M059J (cell line): ENCODE measurements around the gene SLC22A23. TPM values are rescaled to one million over a fixed set of nuclear protein-coding genes. Genes with fewer than 3 reads are reported as not detected.
"Not testable (repeated sequence)": the region's sequence is repeated elsewhere in the genome, so short reads cannot be mapped to it uniquely, and the experiment has no call there.

Experiments used
- DNase-seq: peaks from one replicate; pipeline ENCODE4 v3.0.0-alpha.2; 2012; ENCODE audit warnings: low read depth
- total RNA-seq: library from RNA; depleted of rRNA; stranded (reverse); fragments of >200 nt; shearing (Covaris generic); gene quantifications from 2 replicates; pipeline ENCODE4 v1.2.3, GENCODE V29; 2014

Gene SLC22A23
- total RNA-seq, 1 experiment from 2014 or later: 0.64 TPM

DNA sequence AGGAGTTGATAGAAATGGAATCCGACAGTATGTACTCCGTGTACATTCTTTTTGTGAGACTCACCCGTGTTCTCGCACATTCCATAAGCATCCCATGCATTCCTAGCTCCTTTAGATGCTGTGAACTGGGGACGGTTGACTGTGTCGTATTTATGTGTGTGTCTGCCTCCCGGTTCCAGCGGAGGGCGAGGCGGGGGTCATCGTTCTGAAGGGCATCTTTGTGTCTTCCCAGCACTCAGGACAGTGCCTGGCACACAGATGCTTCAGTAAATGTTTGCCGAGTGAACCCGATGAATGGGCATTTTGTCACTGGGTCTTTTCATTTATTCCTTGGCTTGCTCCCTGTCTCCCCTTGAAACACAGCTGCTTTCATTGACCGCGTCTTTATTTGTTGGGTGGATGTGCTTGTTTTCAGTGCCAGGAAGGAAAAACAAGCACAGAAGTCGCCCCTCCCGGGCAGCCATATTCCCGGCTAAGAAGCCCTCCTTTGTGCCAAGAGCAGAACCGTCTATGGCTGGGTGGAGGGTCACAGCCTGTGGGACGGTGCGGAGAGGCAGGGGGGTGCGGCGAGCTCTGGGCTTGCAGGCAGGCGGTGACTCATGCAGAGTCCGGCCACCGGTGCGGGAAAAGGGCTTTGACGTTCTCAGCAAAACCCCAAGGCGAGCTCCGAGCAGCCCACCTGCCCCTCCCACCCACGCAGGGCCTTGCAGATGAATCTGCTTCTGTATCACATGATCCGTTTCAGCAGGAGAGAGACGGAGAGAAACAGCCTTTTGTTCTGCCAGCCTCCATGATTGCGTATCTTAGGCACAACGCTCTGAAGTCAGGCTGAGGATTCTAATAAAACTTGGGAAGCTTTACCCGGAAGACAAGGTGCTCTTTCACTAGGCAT is 209.3 kb downstream of the SLC22A23 start:
- DNase-seq: peak; percentile 80

DNA sequence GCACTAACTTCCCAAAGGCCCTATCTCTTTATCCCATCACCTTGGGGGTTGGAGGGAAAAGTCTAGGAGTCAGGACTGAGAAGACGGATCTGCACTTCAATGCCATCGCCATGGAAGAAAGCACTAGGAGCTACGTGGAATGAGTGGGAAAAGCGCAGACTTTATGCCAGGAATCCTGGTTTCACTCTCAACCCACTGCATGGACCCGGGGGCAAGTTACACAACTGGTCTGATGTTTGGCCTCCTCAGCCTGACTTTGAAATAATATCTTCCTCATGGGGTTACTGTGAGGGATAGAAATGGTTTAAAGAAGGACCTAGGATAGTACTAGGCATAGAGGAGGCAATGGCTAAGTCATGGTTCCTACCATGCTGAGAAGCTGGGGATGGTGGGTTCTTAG is 211.6 kb downstream of the SLC22A23 start:
- no peak for DNase-seq

DNA sequence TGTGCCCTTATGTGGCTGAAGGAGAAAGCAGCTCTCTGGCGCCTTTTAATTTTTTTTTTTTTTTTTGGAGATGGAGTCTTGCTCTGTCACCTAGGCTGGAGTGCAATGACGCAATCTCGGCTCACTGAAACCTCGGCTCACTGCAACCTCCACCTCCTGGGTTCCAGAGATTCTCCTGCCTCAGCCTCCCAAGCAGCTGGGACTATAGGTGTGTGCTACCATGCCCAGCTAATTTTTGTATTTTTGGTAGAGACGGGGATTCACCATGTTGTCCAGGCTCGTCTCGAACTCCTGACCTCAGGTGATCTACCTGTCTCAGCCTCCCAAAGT is 212.1 kb downstream of the SLC22A23 start:
- not testable (repeated sequence) for DNase-seq

- no peak for DNase-seq
Observed at GRCh38 chr6:3244003-3244831, 212.6 kb downstream of the SLC22A23 start.

DNA sequence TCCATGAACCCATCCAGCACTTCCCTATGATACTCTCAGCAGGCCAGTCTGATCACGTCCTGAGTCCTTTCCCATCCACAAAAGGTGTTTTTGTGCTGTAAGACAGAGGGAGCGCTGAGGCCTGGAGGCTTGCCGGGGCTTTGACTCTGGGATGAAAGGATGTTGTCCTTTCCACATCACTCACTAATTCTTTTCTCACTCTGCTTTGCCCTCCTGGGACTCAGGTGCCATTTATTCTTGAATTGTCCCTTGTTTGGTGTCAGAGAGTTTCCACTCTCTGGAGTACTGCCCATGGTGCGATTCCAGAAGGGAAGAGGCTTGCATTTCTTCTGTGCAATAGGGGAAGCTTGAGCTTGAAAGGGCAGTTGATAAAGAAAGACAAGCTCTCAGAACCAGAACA is 214.1 kb downstream of the SLC22A23 start:
- no peak for DNase-seq

- not testable (repeated sequence) for DNase-seq
Observed at GRCh38 chr6:3241745-3242144, 215.1 kb downstream of the SLC22A23 start.

GRCh38 chr6:3240595-3240994 is 216.3 kb downstream of the SLC22A23 start:
- DNase-seq: no peak

GRCh38 chr6:3239110-3239830 is 217.6 kb downstream of the SLC22A23 start:
- DNase-seq: peak; percentile 29

- peak; percentile 25 for DNase-seq
Observed at GRCh38 chr6:3237761-3238662, 218.8 kb downstream of the SLC22A23 start.

GRCh38 chr6:3236005-3236404 is 220.8 kb downstream of the SLC22A23 start:
- no peak for DNase-seq

DNA sequence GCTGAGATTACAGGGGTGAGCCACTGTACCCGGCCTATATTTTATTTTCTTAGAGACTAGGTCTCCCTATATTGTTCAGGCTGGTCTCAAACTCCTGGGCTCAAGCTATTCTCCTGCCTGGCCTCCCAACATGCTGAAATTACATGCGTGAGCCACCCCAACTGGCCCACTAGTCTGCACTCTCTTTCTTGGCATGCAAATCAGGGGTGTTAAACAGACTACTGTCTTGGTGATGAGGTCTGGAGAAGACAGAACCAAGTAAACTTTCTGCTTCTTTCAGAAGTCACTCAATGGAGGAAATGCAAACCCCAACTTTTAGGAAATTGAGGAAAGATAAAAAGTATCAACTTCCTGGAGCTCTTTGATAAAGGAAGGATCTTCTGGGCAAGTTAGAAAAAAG is 221.4 kb downstream of the SLC22A23 start:
- no peak for DNase-seq

DNA sequence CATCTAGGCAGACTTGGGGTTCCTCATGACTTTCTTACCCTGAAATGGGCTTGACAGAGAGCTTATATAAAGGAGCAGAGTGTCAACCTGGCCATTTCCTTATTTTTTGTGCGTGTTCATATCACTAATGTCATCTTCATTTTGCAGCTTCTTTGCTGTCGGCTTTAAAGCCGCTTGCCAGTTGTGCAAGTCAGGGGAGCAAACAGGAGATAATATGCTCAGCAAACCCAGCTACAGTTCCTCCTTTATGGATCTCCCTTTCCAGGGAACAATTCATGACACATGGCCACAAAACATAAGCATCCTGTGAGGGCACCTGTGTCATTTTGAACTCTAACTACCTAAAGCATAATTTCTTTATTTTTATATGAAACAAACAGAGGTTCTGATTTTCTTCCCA is 222.9 kb downstream of the SLC22A23 start:
- no peak for DNase-seq

DNA sequence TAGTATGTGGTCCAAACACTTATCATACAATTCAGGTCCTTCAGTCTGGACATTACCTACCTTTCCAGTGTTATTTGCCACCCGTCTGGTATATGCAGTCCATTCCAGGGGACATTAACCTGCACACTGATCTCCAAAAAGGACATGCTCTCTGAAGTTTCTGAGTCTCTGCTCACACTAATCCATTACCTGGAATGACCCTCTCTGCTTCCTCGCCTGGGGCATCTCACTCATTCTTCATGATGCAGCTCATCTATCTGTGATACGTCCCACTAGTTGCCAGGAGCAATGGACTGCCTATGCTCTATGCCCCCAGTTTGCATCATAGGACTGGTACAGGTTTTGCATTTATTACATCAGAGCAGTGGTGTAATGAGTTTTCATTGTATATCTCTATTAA is 223.5 kb downstream of the SLC22A23 start:
- DNase-seq: peak; percentile 50

DNA sequence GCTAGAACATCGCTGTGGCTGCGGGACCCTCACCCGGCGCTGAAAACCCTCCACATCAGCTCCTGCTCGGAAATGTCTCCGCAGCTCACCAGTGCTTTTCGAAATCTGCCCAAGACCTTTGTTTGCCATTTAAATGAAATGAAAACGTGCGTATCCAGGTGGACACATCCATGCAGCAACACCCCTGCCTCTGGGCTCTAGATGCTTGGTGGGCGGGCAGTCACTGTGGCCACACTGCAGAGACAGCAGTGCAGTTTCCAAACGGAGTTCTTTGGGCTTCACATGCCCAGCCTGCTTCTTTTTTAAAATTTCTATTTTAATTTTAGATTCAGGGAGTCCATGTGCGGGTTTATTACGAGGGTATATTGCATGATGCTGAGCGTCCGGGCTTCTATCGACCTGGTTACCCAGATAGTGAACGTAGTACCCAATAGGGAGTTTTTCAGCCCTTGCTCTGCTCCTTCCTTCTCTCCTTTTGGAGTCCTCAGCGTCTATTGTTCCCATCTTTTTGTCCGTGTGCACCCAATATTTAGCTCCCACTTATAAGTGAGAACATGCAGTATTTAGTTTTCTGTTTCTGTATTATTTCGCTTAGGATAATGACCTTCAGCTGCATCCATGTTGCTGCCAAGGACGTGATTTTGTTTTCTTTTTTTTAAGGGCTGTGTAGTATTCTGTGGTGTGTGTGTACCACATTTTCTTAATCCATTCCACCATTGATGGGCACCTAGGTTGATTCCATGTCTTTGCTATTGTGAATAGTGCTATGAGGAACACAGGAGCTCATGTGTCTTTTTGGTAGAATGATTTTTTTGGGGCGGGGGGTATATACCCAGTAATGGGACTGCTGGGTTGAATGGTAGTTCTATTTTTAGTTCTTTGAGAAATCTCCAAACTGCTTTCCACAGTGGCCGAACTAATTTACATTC is 224.6 kb downstream of the SLC22A23 start:
- no peak for DNase-seq

DNA sequence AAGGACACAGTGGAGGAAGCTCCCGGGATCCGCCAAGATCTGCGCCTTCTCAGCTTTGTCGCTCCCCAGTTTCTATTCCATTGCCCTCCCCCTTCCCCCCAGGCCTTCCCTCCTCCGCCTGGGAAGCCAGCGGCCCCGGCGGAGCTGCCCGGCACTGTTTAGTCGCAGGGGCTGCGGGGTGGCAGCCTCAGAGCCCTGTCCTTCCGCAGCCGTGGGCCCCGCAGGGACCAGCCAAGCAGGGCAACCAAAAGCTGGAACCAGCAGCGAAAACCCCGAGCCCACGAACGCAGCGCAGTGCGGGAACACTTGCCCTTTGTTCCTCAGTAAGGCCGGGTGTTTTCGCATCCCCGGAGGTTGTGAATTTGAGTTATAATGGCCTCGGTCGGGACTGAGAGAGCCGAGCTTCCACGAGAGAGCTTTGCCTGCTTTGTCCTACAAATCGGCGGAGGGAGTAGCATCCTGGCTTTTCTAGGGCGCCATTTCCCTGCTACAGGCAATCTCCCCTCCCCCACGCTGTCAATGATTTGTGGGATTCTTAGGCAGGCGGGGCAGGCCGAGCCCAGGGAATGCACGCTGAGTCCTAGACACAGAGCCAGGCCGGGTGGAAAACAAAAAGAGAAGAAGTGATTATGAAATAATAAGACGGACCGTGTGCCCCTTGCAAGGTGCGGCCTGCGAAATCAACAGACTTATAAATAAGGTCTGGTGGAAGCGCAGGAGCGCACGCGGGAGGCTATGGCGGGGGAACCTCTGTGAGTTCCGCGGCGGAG is 225.4 kb downstream of the SLC22A23 start:
- DNase-seq: peak; percentile 90

DNA sequence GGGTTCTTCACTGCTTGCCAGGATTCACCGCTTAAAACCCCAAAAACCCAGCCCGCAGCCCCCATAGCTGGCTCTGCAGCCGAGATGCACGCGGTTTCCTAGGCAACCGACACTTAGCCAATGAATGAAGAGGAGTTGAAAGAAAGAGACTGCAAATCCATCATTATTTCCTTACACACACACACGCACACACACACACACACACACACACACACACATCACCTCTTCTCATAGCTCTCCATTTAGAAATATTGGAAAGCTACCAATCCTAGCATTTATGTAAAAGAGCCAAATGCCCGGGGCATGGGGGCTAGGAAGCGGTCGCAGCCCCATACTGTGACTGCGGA is 226.0 kb downstream of the SLC22A23 start:
- DNase-seq: peak; percentile 72

DNA sequence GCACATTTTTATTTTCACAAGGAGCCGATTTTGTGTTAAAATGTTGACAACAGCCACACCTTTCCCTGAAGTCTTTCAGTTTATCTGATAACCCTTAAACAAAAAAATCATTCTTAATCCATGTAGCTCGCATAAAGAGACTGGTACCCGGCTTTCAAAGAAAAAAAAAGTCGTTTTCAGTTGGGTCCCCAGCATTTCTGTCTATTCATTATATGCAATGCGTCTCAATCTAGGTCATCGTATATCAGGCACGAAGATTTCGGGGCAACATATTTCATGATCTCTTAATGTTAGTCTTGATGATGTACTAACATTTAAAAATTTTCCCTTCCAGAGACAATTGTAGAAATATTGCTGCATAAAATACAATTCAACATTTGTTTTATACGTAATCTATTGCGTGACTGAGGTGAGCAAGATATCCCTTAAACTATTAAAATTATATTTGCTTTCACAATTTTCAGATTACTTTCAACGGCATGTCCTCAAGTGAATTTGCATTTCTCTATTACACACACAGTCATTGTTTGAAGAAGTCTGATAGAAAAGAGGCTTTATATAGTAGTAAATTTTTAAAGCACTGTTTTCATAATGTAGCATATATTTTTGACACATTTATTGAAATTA is 226.5 kb downstream of the SLC22A23 start:
- no peak for DNase-seq

- DNase-seq: no peak
Observed at GRCh38 chr6:3229566-3230178, 227.2 kb downstream of the SLC22A23 start.
